ENCODE measurements around the gene NPBWR2.

The NPBWR2 gene

GRCh38 chr20:64056889-64057627, 50.3 kb downstream of the NPBWR2 start:
- TF ChIP-seq ZFX (IDR thresholded peaks at IDR 0.05) (no peak), CTCF (conservative IDR thresholded peaks at IDR 0.05) (no peak)
- no peak overlapping the region for H3K27ac ChIP-seq

GRCh38 chr20:64056639-64056888, 50.8 kb downstream of the NPBWR2 start:
- H3K27ac ChIP-seq, result no peak overlapping the region
- TF ChIP-seq CTCF (conservative IDR thresholded peaks at IDR 0.05), result no peak
- no peak for TF ChIP-seq ZFX (IDR thresholded peaks at IDR 0.05)

- TF ChIP-seq CTCF (conservative IDR thresholded peaks at IDR 0.05) (no peak), ZFX (IDR thresholded peaks at IDR 0.05) (no peak)
- H3K27ac ChIP-seq, result no peak overlapping the region
Observed at GRCh38 chr20:64055893-64056638, 51.3 kb downstream of the NPBWR2 start.

GRCh38 chr20:64055396-64055892, 51.9 kb downstream of the NPBWR2 start:
- TF ChIP-seq CTCF (conservative IDR thresholded peaks at IDR 0.05) (no peak), ZFX (IDR thresholded peaks at IDR 0.05) (no peak)
- no peak overlapping the region for H3K27ac ChIP-seq

GRCh38 chr20:64053841-64054661, 53.3 kb downstream of the NPBWR2 start:
- no peak for TF ChIP-seq ZFX (IDR thresholded peaks at IDR 0.05)
- no peak; the same call in 1 of the 2 replicates for TF ChIP-seq CTCF (conservative IDR thresholded peaks at IDR 0.05)
- no peak overlapping the region for H3K27ac ChIP-seq
